K562 (cell line): ENCODE data around the gene RASL10B. TPM values are rescaled to one million over a fixed set of nuclear protein-coding genes. Genes with fewer than 3 reads are reported as not detected.

Source experiments
- ATAC-seq: fragments of 200-7000 bp; cut with Tn5 transposase; 3 replicates; pipeline ENCODE4 v1.9.1; 2020; ENCODE audit warnings: moderate library complexity
- BruUV-seq: library from RNA; stranded (reverse); fragments of 400-500 nt; replicated peaks from 2 replicates; lab custom pipeline; 2021; lab: Mats Ljungman, UMichigan
- CTCF ChIA-PET: fragments of 300-600 bp; formaldehyde crosslinking; extraction: SDS; loops from one replicate; lab custom pipeline; 2021; ENCODE audit warnings: low intra/inter-chr PET ratio; lab: Yijun Ruan, JAX
- POLR2A ChIA-PET: fragments of 300-600, 350-650 bp; sonication (Branson Sonifier 250); formaldehyde crosslinking; extraction: SDS; loops from one replicate; lab custom pipeline; 2021; ENCODE audit warnings: antibody characterized with exemption, inconsistent platforms; lab: Yijun Ruan, JAX
- DNase-seq, 4 experiments: peaks; one replicate each; pipeline versions ENCODE4 v3.0.0 to v3.0.0-alpha.2; 2011 to 2018; ENCODE audit warnings: low spot score in 3 of 4, mixed read lengths in 3 of 4; ENCODE audit errors: extremely low read depth in 1 of 4
- FAIRE-seq: peaks from 2 replicates; lab custom pipeline; 2011; peaks lifted over from hg19 to GRCh38; lab: Jason Lieb, UNC
- H2AFZ ChIP-seq: 2 replicates; pipeline ENCODE4 v1.6.0; 2011; ENCODE audit warnings: low read depth, low read length, control low read depth, inconsistent platforms
- H3K27ac ChIP-seq: fragments of 200-600 bp; 3 replicates; pipeline ENCODE4 v1.8.0; 2011; ENCODE audit warnings: low read depth, mild to moderate bottlenecking, control low read depth, inconsistent platforms, low read length, moderate library complexity, mixed read lengths; ENCODE audit errors: extremely low read depth
- H3K27me3 ChIP-seq, 2 experiments: fragments of 300-600 bp in 1 of 2; 2 replicates in 1 of 2; 3 replicates in 1 of 2; pipeline versions ENCODE4 v1.6.0 to v1.8.0; 2011; ENCODE audit warnings: inconsistent platforms in 2 of 2, low read length in 2 of 2, mild to moderate bottlenecking in 1 of 2, mixed read lengths in 1 of 2, moderate library complexity in 1 of 2; ENCODE audit not compliant: control insufficient read depth in 2 of 2, insufficient read depth in 2 of 2
- H3K36me3 ChIP-seq: fragments of 300-600 bp; 3 replicates; pipeline ENCODE4 v1.8.0; 2011; ENCODE audit warnings: mild to moderate bottlenecking, low read length, inconsistent platforms; ENCODE audit not compliant: control insufficient read depth, insufficient read depth
- H3K4me1 ChIP-seq, 2 experiments: fragments of 200-600 bp in 1 of 2; replicated peaks in 1 of 2; 2 replicates in 1 of 2; 3 replicates in 1 of 2; pipeline versions ENCODE4 v1.5.1 to v1.8.0; 2011; ENCODE audit warnings: inconsistent platforms in 2 of 2, low read length in 2 of 2, mild to moderate bottlenecking in 1 of 2, mixed read lengths in 1 of 2, moderate library complexity in 1 of 2; ENCODE audit not compliant: control insufficient read depth in 2 of 2, insufficient read depth in 2 of 2
- H3K4me2 ChIP-seq: 2 replicates; pipeline ENCODE4 v1.6.1; 2011; ENCODE audit warnings: low read length, control low read depth, inconsistent platforms, mixed read lengths; ENCODE audit not compliant: insufficient read depth
- H3K4me3 ChIP-seq: fragments of 200-600 bp; sonication (generic), shearing (Covaris generic); 2 replicates; pipeline ENCODE4 v1.5.1; 2016; ENCODE audit warnings: control low read depth, inconsistent platforms
- H3K79me2 ChIP-seq: fragments of 200-600 bp; 3 replicates; pipeline ENCODE4 v1.8.0; 2011; ENCODE audit warnings: low read length, inconsistent platforms; ENCODE audit not compliant: control insufficient read depth, insufficient read depth
- H3K9ac ChIP-seq, 2 experiments: 2 replicates each; pipeline versions ENCODE4 v1.6.0 to v1.6.1; 2011; ENCODE audit warnings: low read depth in 2 of 2, low read length in 2 of 2, control low read depth in 1 of 2, inconsistent platforms in 1 of 2, mild to moderate bottlenecking in 1 of 2, mixed read lengths in 1 of 2; ENCODE audit not compliant: insufficient read depth in 1 of 2
- H3K9me1 ChIP-seq: one replicate; pipeline ENCODE4 v1.6.0; 2011; ENCODE audit warnings: inconsistent platforms, mild to moderate bottlenecking, low read length, moderate library complexity; ENCODE audit not compliant: control insufficient read depth, insufficient read depth
- H3K9me3 ChIP-seq: replicated peaks from 2 replicates; pipeline ENCODE4 v1.5.1; 2011; ENCODE audit warnings: low read depth, low read length, inconsistent platforms; ENCODE audit not compliant: control insufficient read depth, insufficient read depth
- H4K20me1 ChIP-seq: replicated peaks from 2 replicates; pipeline ENCODE4 v1.6.1; 2011; ENCODE audit warnings: low read length, inconsistent platforms, mixed read lengths; ENCODE audit not compliant: control insufficient read depth, insufficient read depth
- FOXP4 ChIP-seq: sonication (generic); formaldehyde crosslinking; IDR thresholded peaks from 2 replicates; pipeline ENCODE4 v1.8.0; 2022; ENCODE audit warnings: mild to moderate bottlenecking, missing genetic modification reagents, borderline replicate concordance
- HDAC1 ChIP-seq, 2 experiments: fragments of 450-650 bp; IDR thresholded peaks; 2 replicates each; pipeline ENCODE4 v1.6.1; 2016 to 2017; ENCODE audit warnings: inconsistent platforms in 1 of 2, mild to moderate bottlenecking in 1 of 2, moderate library complexity in 1 of 2
- KDM1A ChIP-seq, 2 experiments: fragments of 450-650 bp; IDR thresholded peaks; 2 replicates each; pipeline ENCODE4 v1.6.1; 2016; ENCODE audit warnings: mild to moderate bottlenecking in 2 of 2
- LEF1 ChIP-seq: fragments of 450-650 bp; IDR thresholded peaks from 2 replicates; pipeline ENCODE4 v1.6.1; 2016; ENCODE audit warnings: mild to moderate bottlenecking
- NCOA4 ChIP-seq: fragments of 450-650 bp; IDR thresholded peaks from 2 replicates; pipeline ENCODE4 v1.6.1; 2018; ENCODE audit warnings: mild to moderate bottlenecking; ENCODE audit not compliant: partially characterized antibody
- RFX1 ChIP-seq: fragments of 450-650 bp; IDR thresholded peaks from 2 replicates; pipeline ENCODE4 v1.6.1; 2016; ENCODE audit warnings: mild to moderate bottlenecking, moderate library complexity
- YBX1 ChIP-seq: fragments of 450-650 bp; IDR thresholded peaks from 2 replicates; pipeline ENCODE4 v1.7.1; 2016; ENCODE audit warnings: mild to moderate bottlenecking
- ZNF696 ChIP-seq: fragments of 250-450 bp; sonication (Bioruptor Pico); conservative IDR thresholded peaks from 2 replicates; pipeline ENCODE4 v1.4.0; 2020; ENCODE audit warnings: mild to moderate bottlenecking, moderate library complexity
- WGBS: fragments of 100-300 bp; shearing (Covaris generic); methylation state at CpG from one replicate; pipeline ENCODE4 v1.1.6; 2016; ENCODE audit warnings: low coverage, mixed read lengths; ENCODE audit not compliant: insufficient coverage; ENCODE audit errors: missing lambda C conversion rate; 5-methylcytosine and 5-hydroxymethylcytosine counted together
- in situ Hi-C: fragments of 300-500 bp; cut with MboI; formaldehyde crosslinking; loops from 4 replicates; pipeline ENCODE4 v1.15.0; 2018; ENCODE audit warnings: inconsistent platforms, mixed read lengths
- intact Hi-C: fragments of 100-400 bp; cut with micrococcal nuclease; formaldehyde crosslinking; loops from 2 replicates; pipeline ENCODE4 v1.14.2; 2022
- polyA plus RNA-seq, 8 experiments: library from polyadenylated mRNA; depleted of rRNA in 4 of 8; stranded (reverse) in 5 of 8; unstranded in 3 of 8; fragments of >200 nt; fragmentation: Nextera tagmentation in 2 of 8; fragmentation: Illumina TruSeq in 1 of 8; extraction: Ambion mirVana in 2 of 8; extraction: Trizol in 1 of 8; gene quantifications; 2 replicates each; pipeline versions ENCODE4 v1.2.1 to v1.2.3, GENCODE V29; 2011 to 2014; ENCODE audit warnings: inconsistent platforms in 1 of 8, missing spikeins in 1 of 8
- total RNA-seq, 7 experiments: library from RNA; depleted of rRNA in 6 of 7; stranded (reverse); fragments of >200 nt in 6 of 7; fragmentation: Illumina TruSeq in 2 of 7; extraction: Trizol in 2 of 7; gene quantifications; 2 replicates each; pipeline versions ENCODE4 v1.2.1 to v1.2.3, GENCODE V29; 2011 to 2021; ENCODE audit warnings: low replicate concordance in 1 of 7
- TF ChIP-seq, protein P1 (sequence below): fragments of 450-650 bp; formaldehyde crosslinking; IDR thresholded peaks from 2 replicates; pipeline ENCODE4 v1.4.0; 2022; ENCODE audit warnings: missing genetic modification characterization
- TF ChIP-seq, protein P2 (sequence below): fragments of 150-350 bp; IDR thresholded peaks from 2 replicates; pipeline ENCODE4 v1.6.1; 2014; ENCODE audit warnings: low read depth, mild to moderate bottlenecking, low read length, borderline replicate concordance
- TF ChIP-seq, protein P3 (sequence below): sonication (generic); formaldehyde crosslinking; IDR thresholded peaks from 2 replicates; pipeline ENCODE4 v1.8.0; 2022; ENCODE audit warnings: mild to moderate bottlenecking, low read depth, missing genetic modification reagents

Gene RASL10B
- total and polyA plus RNA-seq, 9 of the 15 experiments (the other 6 are each of a cell fraction or from before 2014, with no cell fraction given) = 0.04 to 0.31 (median 0.14) TPM; not detected in 2

DNA sequence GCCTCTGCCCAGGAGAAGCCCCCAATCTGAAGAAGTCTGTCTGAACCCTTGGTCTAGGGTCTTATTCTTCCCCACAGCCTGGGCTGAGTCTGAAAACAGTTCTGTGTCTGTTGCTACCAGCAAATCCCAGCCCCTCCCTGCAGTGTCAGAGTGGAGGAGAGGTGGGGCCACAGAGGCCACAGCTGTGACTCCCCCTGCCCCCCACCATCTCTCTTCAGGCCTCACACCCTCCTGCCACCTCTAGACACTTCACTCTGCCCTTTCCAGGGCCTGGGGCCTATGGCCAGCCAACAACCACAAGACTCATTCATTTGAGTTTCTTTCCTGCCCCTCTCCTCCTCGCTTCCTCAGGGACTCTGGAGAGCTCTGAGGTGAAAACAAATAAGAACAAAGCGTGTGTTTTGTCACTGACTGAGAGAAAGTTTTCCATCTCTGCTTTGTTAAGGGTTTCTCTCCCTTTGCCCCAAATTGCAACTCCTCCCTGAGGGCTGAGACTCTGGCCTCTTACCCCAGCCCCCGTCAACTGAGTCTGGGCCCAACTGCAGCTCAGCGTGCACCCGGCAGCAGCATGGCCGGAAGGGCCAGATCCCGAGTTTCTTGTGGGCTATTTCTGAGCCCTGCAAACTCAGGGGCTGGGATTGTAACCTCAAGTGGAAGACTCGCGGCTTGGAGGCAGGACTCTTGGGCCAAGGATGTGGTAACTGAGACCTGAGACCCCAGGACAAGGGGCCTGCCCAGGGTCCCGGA, 42.4 kb downstream of the RASL10B start:
- peaks cover 56 to 70% of the 10 kb centered on the region in 2 experiments for H3K27me3 ChIP-seq
- no peak for FAIRE-seq
- H3K79me2 ChIP-seq = no peaks in the 10 kb centered on the region
- peak; percentile 42; the same call in 1 of the 3 replicates for ATAC-seq
- H3K9me3 ChIP-seq = no peaks in the 10 kb centered on the region
- in situ Hi-C loops (no loop called here), intact Hi-C loops (no loop called here)
- BruUV-seq = no TSS peak
- no peaks in the 10 kb centered on the region for H3K36me3 ChIP-seq
- no peak overlapping the region for H2AFZ ChIP-seq
- no peak overlapping the region for H3K27ac ChIP-seq
- CTCF ChIA-PET = no interaction called here
- no peak overlapping the region for H3K4me3 ChIP-seq
- H3K4me1 ChIP-seq = peaks cover 0 to 10% of the 10 kb centered on the region in 2 experiments; a peak in 2 of 5 replicates
- no peaks in the 10 kb centered on the region for H3K9me1 ChIP-seq
- H4K20me1 ChIP-seq = no peaks in the 10 kb centered on the region; the same call in 1 of the 2 replicates
- POLR2A ChIA-PET = interaction anchor here (0.7 to 1.2 kb wide), 2 partner anchors 15 to 36 kb away, joined by 3 read pairs; no protein-coding TSS in a partner anchor
- WGBS = 3% methylated on average over 10 of the region's 10 CpGs
- H3K4me2 ChIP-seq = no peak overlapping the region
- no peak for DNase-seq
- H3K9ac ChIP-seq = no peak overlapping the region; a peak in 1 of 4 replicates
- TF ChIP-seq, protein P1, sequence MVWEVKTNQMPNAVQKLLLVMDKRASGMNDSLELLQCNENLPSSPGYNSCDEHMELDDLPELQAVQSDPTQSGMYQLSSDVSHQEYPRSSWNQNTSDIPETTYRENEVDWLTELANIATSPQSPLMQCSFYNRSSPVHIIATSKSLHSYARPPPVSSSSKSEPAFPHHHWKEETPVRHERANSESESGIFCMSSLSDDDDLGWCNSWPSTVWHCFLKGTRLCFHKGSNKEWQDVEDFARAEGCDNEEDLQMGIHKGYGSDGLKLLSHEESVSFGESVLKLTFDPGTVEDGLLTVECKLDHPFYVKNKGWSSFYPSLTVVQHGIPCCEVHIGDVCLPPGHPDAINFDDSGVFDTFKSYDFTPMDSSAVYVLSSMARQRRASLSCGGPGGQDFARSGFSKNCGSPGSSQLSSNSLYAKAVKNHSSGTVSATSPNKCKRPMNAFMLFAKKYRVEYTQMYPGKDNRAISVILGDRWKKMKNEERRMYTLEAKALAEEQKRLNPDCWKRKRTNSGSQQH (CRISPR knock-in tag) = no peak
- TF ChIP-seq FOXP4 = no peak
- TF ChIP-seq LEF1 = no peak
- TF ChIP-seq NCOA4 = no peak
- TF ChIP-seq ZNF696 = no peak
- TF ChIP-seq HDAC1 (IDR thresholded peaks at IDR 0.05) = no peak
- no peak for TF ChIP-seq YBX1
- no peak for TF ChIP-seq KDM1A (IDR thresholded peaks at IDR 0.05)
- TF ChIP-seq, protein P2, sequence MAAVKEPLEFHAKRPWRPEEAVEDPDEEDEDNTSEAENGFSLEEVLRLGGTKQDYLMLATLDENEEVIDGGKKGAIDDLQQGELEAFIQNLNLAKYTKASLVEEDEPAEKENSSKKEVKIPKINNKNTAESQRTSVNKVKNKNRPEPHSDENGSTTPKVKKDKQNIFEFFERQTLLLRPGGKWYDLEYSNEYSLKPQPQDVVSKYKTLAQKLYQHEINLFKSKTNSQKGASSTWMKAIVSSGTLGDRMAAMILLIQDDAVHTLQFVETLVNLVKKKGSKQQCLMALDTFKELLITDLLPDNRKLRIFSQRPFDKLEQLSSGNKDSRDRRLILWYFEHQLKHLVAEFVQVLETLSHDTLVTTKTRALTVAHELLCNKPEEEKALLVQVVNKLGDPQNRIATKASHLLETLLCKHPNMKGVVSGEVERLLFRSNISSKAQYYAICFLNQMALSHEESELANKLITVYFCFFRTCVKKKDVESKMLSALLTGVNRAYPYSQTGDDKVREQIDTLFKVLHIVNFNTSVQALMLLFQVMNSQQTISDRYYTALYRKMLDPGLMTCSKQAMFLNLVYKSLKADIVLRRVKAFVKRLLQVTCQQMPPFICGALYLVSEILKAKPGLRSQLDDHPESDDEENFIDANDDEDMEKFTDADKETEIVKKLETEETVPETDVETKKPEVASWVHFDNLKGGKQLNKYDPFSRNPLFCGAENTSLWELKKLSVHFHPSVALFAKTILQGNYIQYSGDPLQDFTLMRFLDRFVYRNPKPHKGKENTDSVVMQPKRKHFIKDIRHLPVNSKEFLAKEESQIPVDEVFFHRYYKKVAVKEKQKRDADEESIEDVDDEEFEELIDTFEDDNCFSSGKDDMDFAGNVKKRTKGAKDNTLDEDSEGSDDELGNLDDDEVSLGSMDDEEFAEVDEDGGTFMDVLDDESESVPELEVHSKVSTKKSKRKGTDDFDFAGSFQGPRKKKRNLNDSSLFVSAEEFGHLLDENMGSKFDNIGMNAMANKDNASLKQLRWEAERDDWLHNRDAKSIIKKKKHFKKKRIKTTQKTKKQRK = no peak
- TF ChIP-seq, protein P3, sequence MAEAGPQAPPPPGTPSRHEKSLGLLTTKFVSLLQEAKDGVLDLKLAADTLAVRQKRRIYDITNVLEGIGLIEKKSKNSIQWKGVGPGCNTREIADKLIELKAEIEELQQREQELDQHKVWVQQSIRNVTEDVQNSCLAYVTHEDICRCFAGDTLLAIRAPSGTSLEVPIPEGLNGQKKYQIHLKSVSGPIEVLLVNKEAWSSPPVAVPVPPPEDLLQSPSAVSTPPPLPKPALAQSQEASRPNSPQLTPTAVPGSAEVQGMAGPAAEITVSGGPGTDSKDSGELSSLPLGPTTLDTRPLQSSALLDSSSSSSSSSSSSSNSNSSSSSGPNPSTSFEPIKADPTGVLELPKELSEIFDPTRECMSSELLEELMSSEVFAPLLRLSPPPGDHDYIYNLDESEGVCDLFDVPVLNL (CRISPR knock-in tag) = no peak
- TF ChIP-seq RFX1 = no peak
